ENCODE measurements around the gene ANGEL1. TPM values are rescaled to one million over a fixed set of nuclear protein-coding genes. Genes with fewer than 3 reads are reported as not detected.

ANGEL1 gene
- total and polyA plus RNA-seq, 2 of the 8 experiments (the other 6 are each of a cell fraction or from before 2014, with no cell fraction given), result 26.8 to 27.2 TPM

GRCh38 chr14:76812422-76813383, at the start of gene ANGEL1 (continued):
- peak; percentile 85 for TF ChIP-seq E2F6 (IDR thresholded peaks at IDR 0.05)
- no peak for TF ChIP-seq HDAC6 (IDR thresholded peaks at IDR 0.05; ENCODE audit: low read depth, low read length)
- no peak for TF ChIP-seq SIX5 (IDR thresholded peaks at IDR 0.05; ENCODE audit: low read depth, low read length)
- no peak for TF ChIP-seq ZNF274 (IDR thresholded peaks at IDR 0.05; ENCODE audit: borderline replicate concordance, extremely low read depth, low read length)
- peak; percentile 91 for TF ChIP-seq TAF7 (optimal IDR thresholded peaks at IDR 0.05; ENCODE audit: borderline replicate concordance, low read depth, low read length)
- TF ChIP-seq CHD7 (IDR thresholded peaks at IDR 0.05; ENCODE audit: insufficient replicate concordance, low read length), result no peak
- no peak for TF ChIP-seq RXRA (IDR thresholded peaks at IDR 0.05; ENCODE audit: insufficient read depth, low read depth, low read length)
- peak; percentile 92 for TF ChIP-seq POLR2AphosphoS5 (IDR thresholded peaks at IDR 0.05; ENCODE audit: low read depth, low read length)
- TF ChIP-seq RFX5 (IDR thresholded peaks at IDR 0.05; ENCODE audit: borderline replicate concordance, low read depth, low read length), result no peak

Measured in H1 (cell line).